GM12874 (cell line): Measurements from ENCODE around the gene FOXI3.

Source experiments
- CTCF ChIP-seq: IDR thresholded peaks from 2 replicates; pipeline ENCODE4 v1.5.1; 2011; ENCODE audit warnings: low read depth, mild to moderate bottlenecking, control low read depth, low read length, moderate library complexity; ENCODE audit not compliant: insufficient read depth

Gene FOXI3

GRCh38 chr2:88442061-88442460 is 10.4 kb downstream of the FOXI3 start:
- TF ChIP-seq CTCF = no peak

GRCh38 chr2:88437010-88437409 is 15.5 kb downstream of the FOXI3 start:
- no peak for TF ChIP-seq CTCF

- no peak for TF ChIP-seq CTCF
Measured at GRCh38 chr2:88429929-88430328, 22.6 kb downstream of the FOXI3 start.

GRCh38 chr2:88423733-88424132 is 28.8 kb downstream of the FOXI3 start:
- no peak for TF ChIP-seq CTCF

GRCh38 chr2:88416016-88416663 is 36.4 kb downstream of the FOXI3 start:
- TF ChIP-seq CTCF = no peak

GRCh38 chr2:88400037-88400767 is 52.3 kb downstream of the FOXI3 start:
- no peak for TF ChIP-seq CTCF

GRCh38 chr2:88398180-88398579 is 54.3 kb downstream of the FOXI3 start:
- TF ChIP-seq CTCF = no peak
